SHP77 treated with DMSO at 0.1 percent for 48 hours (cell line): ENCODE results near the gene PDE4B.
"Not testable (repeated sequence)": the region's sequence is repeated elsewhere in the genome, so short reads cannot be mapped to it uniquely, and the experiment has no call there.

Experiments
- DNase-seq: peaks from one replicate; lab custom pipeline; 2025; lab: John Stamatoyannopoulos, UW

PDE4B gene

GRCh38 chr1:66135161-66135560, 342.5 kb downstream of the PDE4B start:
- DNase-seq, result no peak

- DNase-seq, result not testable (repeated sequence)
Observed at GRCh38 chr1:66136423-66136822, 343.7 kb downstream of the PDE4B start.

DNA sequence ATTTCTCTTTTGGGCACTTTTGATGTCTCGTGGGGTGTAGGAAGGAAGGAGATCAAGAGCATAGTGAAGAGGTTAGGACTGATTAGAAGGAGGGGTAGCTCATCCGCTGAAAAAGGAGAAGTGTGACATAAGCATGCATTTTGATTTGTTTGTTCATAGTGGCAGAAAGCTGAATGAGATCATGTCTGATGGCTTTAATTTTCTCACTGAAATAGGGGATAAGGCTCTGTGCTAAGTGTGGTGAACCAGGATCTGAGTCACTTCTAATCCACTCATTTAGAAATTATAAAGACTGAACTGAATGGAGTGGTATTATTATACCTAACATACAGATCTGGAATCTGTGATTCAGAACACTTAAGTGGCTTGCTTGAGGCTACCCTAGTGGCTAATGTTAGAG, 344.5 kb downstream of the PDE4B start:
- no peak for DNase-seq

DNA sequence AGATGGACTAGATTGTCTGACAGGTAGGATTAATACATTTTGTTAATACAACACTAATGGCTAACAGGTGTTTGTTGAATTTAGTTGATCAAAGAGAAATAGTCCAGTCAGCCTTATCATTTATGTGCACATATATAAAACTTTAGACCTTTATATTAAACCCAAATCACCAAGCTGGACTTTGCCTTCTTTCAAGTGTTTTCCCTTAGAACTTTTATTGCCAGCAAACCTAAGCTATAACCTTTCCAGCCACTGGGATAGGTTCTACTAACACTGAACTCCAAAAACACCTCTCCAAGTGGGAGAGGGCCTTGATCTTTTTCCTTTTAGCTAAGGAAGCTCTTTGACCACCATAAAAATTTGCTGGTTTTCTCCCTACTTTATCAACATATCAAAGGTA, 345.9 kb downstream of the PDE4B start:
- DNase-seq, result no peak

DNA sequence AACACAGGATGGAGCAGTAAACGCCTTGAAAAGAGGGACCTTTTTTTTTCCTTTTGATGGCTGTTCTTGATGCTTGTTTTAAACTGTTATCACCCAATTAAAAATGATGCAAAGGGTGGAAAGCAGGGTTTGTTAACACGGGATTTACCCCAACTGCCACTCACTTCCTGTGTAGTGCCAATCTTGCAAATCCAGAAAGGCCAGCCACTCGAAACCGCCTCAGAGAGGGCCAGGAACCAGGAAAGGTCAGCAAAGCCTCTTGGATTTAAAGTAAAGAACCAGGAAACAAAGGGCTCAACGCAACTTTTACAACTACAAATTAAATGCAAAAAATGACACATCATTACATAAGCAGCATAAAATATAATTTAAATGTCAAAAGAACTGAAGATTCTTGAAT, 347.4 kb downstream of the PDE4B start:
- no peak for DNase-seq

DNA sequence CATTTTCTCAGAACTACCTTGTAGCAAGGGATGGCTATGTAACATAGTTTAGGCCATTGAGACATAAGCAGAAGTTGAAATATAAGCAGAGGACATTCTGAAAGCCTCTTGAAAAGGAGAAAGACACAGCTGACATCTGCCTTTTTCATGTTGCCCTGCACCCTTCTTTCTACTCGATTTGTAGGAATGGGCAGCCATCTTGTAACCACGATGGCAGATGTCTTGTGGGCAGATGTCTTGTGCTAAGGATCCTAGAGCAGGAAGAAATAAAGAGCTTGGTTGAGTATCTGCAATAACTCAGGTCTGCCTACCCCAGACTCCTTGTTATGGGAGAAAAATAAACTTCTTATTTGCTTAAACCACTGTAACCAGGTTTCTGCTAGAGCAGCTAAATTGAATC, 351.0 kb downstream of the PDE4B start:
- no peak for DNase-seq

- no peak for DNase-seq
Observed at GRCh38 chr1:66147226-66147835, 354.6 kb downstream of the PDE4B start.

- no peak for DNase-seq
Observed at GRCh38 chr1:66152034-66152433, 359.3 kb downstream of the PDE4B start.

- no peak for DNase-seq
Observed at GRCh38 chr1:66154394-66154793, 361.7 kb downstream of the PDE4B start.

DNA sequence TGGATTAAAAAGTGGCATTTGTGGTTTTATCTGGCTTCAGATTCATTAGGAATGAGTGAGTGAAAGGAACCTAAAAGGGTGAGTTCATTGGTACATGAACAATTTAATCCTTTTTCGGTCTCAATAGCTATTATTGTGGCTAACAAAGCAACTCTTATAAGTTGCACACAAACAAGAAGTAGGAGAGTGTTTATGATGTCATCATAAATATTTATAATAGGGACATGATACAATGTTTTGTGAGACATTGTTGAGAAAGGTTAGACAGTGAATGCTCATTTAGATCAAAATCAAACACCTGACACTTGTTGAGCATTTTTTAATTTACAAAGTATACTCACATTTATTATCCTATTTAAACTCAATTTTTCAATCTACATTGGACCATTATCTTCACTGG, 363.4 kb downstream of the PDE4B start:
- no peak for DNase-seq

DNA sequence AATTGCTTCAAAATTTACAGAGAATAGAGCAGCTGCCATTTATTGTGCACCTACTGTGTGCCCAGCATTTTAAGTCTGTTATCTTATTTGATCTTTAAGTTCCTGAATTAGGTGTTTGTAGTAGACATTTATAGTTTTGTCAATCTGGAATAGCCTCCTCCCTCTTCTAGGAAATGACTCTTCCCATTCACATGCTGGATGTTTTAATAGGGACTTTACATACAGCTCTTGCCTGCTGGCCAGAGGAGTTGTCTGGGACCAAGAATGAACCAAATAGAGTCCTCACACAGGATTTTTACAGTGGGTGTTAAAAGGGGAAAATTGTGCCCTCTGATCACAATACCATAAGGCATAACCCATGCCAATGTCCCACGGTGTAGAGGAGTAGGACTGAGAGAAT, 367.1 kb downstream of the PDE4B start:
- DNase-seq, result no peak

GRCh38 chr1:66160719-66161118, 368.0 kb downstream of the PDE4B start:
- no peak for DNase-seq

DNA sequence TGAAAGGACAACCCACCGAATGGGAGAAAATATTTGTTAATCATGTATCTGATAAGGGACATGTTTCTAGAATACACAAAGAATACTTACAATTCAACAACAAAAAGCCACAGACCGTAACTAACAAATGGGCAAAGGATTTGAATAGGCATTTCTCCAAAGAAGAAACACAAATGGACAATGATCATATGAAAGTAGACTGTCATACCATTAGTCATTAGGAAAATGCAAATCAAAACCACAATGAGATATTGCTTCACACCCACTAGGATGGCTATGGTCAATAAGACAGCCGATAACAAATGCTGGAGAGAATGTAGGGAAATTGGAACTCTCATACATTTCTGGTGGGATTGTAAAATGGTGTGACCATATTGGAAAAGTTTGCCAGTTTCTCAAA, 374.1 kb downstream of the PDE4B start:
- DNase-seq, result no peak

DNA sequence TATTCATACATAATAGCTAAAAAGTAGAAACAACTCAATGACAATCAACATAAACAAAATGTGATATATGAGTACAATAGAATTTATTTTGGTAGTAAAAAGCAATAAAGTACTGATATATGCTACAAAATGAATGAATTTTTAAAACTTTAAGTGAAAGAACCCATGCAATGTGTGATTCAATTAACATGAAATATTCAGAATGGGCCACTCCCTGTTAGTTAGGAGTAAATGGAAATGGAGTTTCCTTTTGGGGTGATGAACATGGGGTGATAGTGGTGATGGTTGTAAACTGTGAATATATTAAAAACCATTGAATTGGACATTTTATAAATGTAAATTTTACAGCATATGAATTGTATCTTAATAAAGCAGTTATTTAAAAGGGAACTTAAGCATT, 374.6 kb downstream of the PDE4B start:
- DNase-seq, result no peak

GRCh38 chr1:66168467-66168887, 375.8 kb downstream of the PDE4B start:
- no peak for DNase-seq

DNA sequence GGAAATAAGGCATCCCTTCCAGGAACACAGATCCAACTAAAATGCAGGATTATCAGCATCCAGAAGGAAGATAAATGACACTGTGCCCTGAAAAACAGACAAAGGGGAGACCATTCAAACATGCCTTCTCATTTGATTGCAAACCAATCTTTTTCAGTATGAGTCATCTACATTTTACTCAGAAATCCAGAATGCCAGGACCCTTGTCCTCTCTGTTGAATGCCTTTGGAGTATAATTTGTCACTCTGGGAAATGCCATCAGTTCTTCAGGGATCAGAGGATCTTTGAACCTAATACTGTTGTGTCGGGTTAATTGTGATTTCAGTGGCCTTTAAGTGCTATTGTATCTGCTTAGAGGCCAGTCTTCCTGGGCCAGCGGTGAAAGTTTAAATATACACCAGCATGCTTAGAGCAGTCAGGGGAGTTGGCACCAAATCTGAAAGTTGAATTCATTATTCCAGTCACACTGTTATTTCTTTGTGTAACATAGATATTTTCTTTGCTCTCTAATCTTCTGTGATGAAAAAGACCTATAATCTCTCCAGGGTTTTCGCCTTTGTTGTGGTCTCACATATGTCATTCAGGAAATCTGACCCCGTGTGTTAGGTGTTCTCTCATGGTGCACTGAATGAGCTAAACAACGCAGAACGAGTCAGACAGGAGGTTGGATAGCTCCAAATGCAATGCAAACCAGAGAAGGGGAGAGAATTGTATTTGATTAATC, 376.4 kb downstream of the PDE4B start:
- peak; percentile 37 for DNase-seq

- DNase-seq, result no peak
Observed at GRCh38 chr1:66172272-66172671, 379.6 kb downstream of the PDE4B start.

DNA sequence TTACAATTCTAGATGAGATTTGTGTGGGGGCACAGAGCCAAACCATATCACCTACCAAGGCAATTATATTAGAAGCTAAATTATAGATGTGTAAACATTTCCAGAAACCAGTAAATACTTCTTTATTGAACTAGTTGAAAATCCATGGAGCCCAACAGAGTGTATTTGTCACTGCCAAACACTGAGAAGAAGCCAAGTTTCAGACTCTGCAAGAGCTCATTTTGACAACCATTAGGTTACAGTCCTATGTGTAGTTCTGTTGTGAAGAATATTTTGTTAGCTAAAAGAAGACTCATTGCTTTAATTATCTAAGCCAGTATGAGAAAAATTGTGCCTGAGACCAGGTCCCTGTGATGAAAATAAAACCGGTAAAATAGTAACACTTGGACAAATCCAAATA, 382.4 kb downstream of the PDE4B start:
- no peak for DNase-seq

DNA sequence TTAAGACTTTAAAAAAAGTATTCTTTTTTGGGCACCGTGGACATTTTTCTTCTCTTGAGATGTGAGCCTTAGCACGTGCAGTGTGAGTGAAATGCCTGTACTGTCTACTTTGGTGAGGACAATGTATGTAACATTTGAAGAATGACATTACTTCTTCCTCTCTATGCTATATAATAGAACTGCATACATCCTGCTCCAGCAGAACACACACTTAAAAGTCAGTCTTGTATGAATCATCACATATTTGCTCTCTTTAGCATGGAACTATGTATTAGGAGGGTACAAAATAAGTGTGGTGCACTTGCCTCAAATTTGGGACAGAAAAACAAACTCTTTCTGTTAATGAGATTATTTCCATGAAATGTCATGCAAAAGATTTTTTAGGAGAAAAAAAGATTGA, 382.9 kb downstream of the PDE4B start:
- DNase-seq, result no peak

DNA sequence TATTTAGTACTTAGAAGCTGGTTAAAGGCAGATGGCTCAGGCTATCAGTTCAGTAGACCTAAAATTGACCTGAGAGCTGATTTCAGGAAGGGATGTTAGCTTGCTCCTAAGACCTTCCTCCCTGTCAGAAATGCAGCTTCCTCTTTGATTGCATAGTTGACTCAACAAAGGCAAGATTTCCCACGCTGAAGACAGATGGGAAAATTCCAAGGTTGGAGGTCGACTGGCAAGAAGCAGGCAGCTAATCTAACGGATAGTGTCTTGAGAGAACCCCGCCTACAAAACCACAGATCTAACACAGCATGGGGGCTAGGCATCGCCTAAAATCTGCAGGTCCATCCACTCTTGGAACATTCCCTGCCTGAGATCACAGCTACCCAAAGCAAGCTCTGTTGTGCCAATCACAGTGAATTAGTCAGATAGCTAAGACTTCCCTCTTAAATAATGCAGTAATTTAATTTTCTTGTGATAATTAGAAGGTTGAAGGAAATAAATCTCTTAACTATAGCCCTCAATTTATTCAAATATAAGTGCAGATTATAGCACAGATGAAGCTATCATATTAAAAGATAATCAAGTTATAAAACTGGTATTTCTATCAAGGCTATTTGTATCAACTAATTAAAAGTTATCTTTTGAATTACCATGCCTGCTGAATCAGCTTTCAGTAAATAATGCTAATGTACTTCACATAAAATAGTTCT, 383.5 kb downstream of the PDE4B start:
- DNase-seq, result no peak

DNA sequence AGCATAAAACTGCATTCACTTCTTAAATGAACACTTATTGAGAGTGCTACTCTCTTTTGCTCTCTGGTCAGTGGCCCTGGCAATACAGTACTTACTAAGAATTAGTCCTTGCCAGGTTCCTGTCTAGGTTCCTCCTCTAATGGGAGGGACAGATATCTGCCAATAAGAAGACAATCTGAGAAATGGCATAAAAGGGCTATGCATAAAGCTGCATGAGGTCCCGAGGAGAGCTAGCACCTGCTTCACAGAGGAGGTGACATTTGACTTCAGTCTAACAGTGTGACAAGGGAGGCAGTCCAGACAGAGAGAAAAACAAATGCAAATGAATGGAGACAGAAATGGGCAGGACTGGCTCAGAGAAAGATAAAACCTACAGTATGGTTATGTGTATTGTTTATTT, 384.1 kb downstream of the PDE4B start:
- DNase-seq, result peak; percentile 96

GRCh38 chr1:66177510-66177909, 384.8 kb downstream of the PDE4B start:
- DNase-seq, result no peak

GRCh38 chr1:66182026-66182425, 389.3 kb downstream of the PDE4B start:
- DNase-seq, result peak; percentile 19
